ENCODE measurements around the gene PIBF1.

- TF ChIP-seq CTCF (conservative IDR thresholded peaks at IDR 0.05; ENCODE audit: low read depth, low read length), result no peak
- TF ChIP-seq EZH2 (IDR thresholded peaks at IDR 0.05; ENCODE audit: borderline replicate concordance, low read depth, low read length, poor library complexity, severe bottlenecking), result no peak
These were observed 216.1 kb downstream of the PIBF1 start for GRCh38 chr13:72998012-72998411.

All from A673 (cell line).